Measurements from ENCODE around the gene PLIN3. TPM values are rescaled to one million over a fixed set of nuclear protein-coding genes. Genes with fewer than 3 reads are reported as not detected.
"Not testable (repeated sequence)": the region's sequence is repeated elsewhere in the genome, so short reads cannot be mapped to it uniquely, and the experiment has no call there.

PLIN3 gene
- total and polyA plus RNA-seq, 4 experiments from 2014 or later = 16.0 to 50.1 (median 24.2) TPM

DNA sequence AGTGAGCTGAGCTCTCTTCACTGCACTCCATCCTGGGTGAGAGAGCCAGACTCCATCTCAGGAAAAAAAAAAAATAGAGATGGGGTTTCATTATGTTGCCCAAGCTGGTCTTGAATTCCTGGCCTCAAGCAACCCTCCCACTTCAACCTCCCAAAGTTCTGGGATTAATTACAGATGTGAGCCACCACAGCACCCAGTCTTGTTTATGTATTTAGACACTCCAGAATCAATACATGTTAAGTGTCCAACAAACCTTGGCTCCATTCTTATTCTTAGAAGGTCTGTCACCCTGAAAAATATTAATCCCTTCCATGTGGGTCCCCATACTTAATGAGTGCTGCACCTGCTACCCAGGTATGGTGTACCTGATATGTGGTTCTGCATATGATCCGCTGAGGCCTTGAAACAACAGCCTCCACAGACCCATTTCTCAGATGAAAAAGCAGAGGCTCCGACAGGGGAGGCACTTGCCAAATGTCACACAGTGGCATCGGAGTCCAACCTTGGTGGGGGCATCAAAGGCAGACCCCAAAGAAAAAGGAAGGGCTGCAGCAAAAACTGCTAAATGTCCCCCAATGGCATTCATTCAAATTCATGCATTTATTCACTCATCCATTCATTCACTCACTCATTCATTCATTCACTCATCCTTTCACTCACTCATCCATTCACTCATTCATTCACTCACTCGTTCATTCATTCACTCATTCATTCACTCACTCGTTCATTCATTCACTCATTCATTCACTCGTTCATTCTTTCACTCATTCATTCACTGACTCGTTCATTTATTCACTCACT lies 52.6 kb downstream of the PLIN3 start:
- H3K27ac ChIP-seq (ENCODE audit: low read depth, low read length) = no peak overlapping the region
- DNase-seq = no peak
- no peak overlapping the region for H3K4me3 ChIP-seq (ENCODE audit: low read length in 2 of 2)
- intact Hi-C loops (cut with micrococcal nuclease) = loop anchor here (1.0 kb wide), 1 partner anchor 24 kb away; the partner anchor contains the start of gene FEM1A
- H3K27me3 ChIP-seq (ENCODE audit: insufficient read depth, low read length) = no peaks in the 10 kb centered on the region
- Mint-ChIP-seq H3K9me3 (peaks cover 0 to 1% (median 0%) of the 10 kb centered on the region in 8 donors), H3K4me3 (peak overlapping the region in 3 of 8 donors; percentile 78 to 85 (median 78)), H3K36me3 (peaks cover 7 to 20% of the 10 kb centered on the region in 2 donors), H3K27me3 (no peaks in the 10 kb centered on the region), H3K27ac (peak overlapping the region in 4 of 7 donors; percentile 66 to 94 (median 92)), H3K4me1 (peaks cover 9 to 22% (median 13%) of the 10 kb centered on the region in 4 donors)
- POLR2A ChIA-PET (ENCODE audit: partially characterized antibody) = no interaction called here
- CTCF ChIA-PET (ENCODE audit: partially characterized antibody) = interaction anchor here (2.1 to 12.3 kb wide), 4 partner anchors 10 to 37 kb away, joined by 7 to 396 read pairs (median 74); partner anchors contain the start of genes FEM1A and TICAM1
- peaks cover 4% of the 10 kb centered on the region for H3K36me3 ChIP-seq (ENCODE audit: insufficient read depth, low read length)
- no peaks in the 10 kb centered on the region for H3K9me3 ChIP-seq (ENCODE audit: control insufficient read depth in 1 of 2, low read length in 2 of 2)
- peaks cover 8% of the 10 kb centered on the region for H3K4me1 ChIP-seq (ENCODE audit: insufficient read depth, low read length)

DNA sequence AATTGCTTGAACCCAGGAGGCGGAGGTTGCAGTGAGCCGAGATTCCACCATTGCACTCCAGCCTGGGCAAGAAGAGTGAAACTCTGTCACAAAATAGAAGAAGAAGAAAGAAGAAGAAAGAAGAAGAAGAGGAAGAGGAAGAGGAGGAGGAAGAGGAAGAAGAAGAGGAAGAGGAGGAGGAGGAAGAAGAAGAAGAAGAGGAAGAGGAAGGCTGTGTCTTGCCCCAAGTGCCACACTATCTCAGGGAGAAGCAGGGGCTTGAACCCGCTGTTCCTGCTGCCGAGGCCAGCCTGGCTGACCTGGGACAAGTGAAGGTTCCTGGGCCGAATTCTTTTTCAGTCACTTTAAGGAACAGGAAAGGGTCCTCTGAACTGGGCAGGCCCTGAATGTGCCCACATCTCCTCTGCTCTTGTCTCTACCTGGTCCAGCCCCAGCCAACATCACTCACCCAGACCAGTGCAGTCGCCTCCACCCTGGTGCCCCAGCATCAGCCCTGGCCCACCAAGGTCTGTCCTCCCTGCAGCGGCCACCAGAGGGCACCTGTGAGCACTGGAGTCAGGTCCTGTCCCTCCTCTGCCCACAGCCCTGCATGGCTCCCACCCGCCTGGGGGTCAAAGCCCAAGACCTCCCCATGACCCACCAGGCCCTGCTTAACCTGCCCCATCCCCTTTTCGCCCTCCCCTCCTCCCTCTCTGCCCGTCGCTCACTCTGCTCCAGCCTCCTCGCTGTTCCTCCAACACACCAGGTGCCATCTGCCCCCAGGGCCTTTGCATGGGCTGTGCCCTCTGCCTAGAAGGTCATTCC lies 55.9 kb downstream of the PLIN3 start:
- no peak overlapping the region for H3K4me3 ChIP-seq (ENCODE audit: low read length in 2 of 2)
- no peaks in the 10 kb centered on the region for H3K9me3 ChIP-seq (ENCODE audit: control insufficient read depth in 1 of 2, low read length in 2 of 2)
- Mint-ChIP-seq H3K36me3 (peaks cover 2 to 3% of the 10 kb centered on the region in 2 donors), H3K27ac (peak overlapping the region in 3 of 7 donors; percentile 25 to 83 (median 57)), H3K27me3 (no peaks in the 10 kb centered on the region), H3K4me3 (peak overlapping the region in 2 of 8 donors; percentile 3 to 20), H3K4me1 (peaks cover 12 to 25% (median 14%) of the 10 kb centered on the region in 4 donors), H3K9me3 (peaks cover 0 to 1% (median 0%) of the 10 kb centered on the region in 8 donors)
- POLR2A ChIA-PET (ENCODE audit: partially characterized antibody) = interaction anchor here (1.5 to 1.6 kb wide), 2 partner anchors 40 to 100 kb away, joined by 3 to 6 read pairs; no protein-coding TSS in a partner anchor
- peaks cover 8% of the 10 kb centered on the region for H3K4me1 ChIP-seq (ENCODE audit: insufficient read depth, low read length)
- no peaks in the 10 kb centered on the region for H3K27me3 ChIP-seq (ENCODE audit: insufficient read depth, low read length)
- CTCF ChIA-PET (ENCODE audit: partially characterized antibody) = interaction anchor here (0.6 to 12.3 kb wide), 14 partner anchors 15 to 222 kb away, joined by 3 to 396 read pairs (median 8); partner anchors contain the start of genes KDM4B, PLIN3 and TICAM1
- peak; percentile 74 to 84 (median 77) for DNase-seq
- intact Hi-C loops (cut with micrococcal nuclease) = loop anchor here (1.0 kb wide), 2 partner anchors 20 to 100 kb away; partner anchors contain the start of gene TICAM1
- H3K36me3 ChIP-seq (ENCODE audit: insufficient read depth, low read length) = peaks cover 1% of the 10 kb centered on the region
- no peak overlapping the region for H3K27ac ChIP-seq (ENCODE audit: low read depth, low read length)

DNA sequence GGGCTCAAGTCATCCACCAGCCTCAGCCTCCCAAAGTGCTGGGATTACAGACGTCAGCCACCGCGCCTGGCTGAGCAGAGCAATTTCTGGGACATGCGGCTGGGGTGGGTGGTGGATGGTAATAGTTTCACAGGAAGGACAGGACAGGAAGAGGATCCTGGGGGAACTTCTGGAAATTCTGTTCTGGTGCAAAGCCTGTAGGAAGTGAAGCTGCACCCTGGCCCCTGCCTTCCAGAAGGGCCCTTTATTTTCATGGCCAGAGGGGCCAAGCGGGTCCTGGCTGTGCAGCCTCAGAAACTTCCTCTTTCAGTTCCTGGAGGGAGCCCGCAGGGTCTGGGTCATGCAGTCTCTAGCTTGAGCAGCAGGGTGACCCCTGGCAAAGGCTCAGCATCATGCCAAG lies 60.3 kb downstream of the PLIN3 start:
- Mint-ChIP-seq H3K27ac (no peak overlapping the region), H3K27me3 (no peaks in the 10 kb centered on the region), H3K9me3 (no peaks in the 10 kb centered on the region), H3K36me3 (no peaks in the 10 kb centered on the region), H3K4me1 (peaks cover 0 to 11% (median 6%) of the 10 kb centered on the region in 4 donors), H3K4me3 (no peak overlapping the region)
- no peak for DNase-seq
- H3K9me3 ChIP-seq (ENCODE audit: control insufficient read depth in 1 of 2, low read length in 2 of 2) = no peaks in the 10 kb centered on the region
- ChIA-PET CTCF (ENCODE audit: partially characterized antibody) (interaction anchor here (1.6 to 12.3 kb wide), 3 partner anchors 9 to 106 kb away, joined by 4 to 396 read pairs (median 48); no protein-coding TSS in a partner anchor), POLR2A (ENCODE audit: partially characterized antibody) (no interaction called here)
- H3K4me1 ChIP-seq (ENCODE audit: insufficient read depth, low read length) = no peaks in the 10 kb centered on the region
- H3K27me3 ChIP-seq (ENCODE audit: insufficient read depth, low read length) = no peaks in the 10 kb centered on the region
- no peak overlapping the region for H3K4me3 ChIP-seq (ENCODE audit: low read length in 2 of 2)
- no peak overlapping the region for H3K27ac ChIP-seq (ENCODE audit: low read depth, low read length)
- intact Hi-C loops (cut with micrococcal nuclease) = no loop called here
- no peaks in the 10 kb centered on the region for H3K36me3 ChIP-seq (ENCODE audit: insufficient read depth, low read length)

DNA sequence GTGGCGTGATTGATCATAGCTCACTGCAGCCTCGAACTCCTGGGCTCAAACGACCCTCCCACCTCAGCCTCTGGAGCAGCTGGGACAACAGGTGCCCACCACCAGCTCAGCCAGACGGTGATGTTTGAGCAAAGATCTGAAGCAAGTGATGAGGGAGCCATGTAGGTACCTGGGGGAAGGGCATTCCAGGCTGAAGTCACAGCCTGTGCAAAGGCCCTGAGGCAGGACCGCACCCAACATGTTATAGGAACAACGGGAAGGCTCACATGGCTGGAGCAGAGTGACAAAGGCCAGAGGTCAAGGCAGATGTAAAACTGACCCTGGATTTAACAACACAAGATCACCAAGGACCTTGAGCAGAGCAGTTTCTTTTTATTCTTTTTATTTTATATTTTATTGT lies 61.1 kb downstream of the PLIN3 start:
- ChIA-PET POLR2A (ENCODE audit: partially characterized antibody) (no interaction called here), CTCF (ENCODE audit: partially characterized antibody) (interaction anchor here (1.2 to 12.3 kb wide), 3 partner anchors 45 to 107 kb away, joined by 3 to 396 read pairs (median 4); no protein-coding TSS in a partner anchor)
- Histone ChIP-seq H3K4me1 (ENCODE audit: insufficient read depth, low read length) (no peaks in the 10 kb centered on the region), H3K4me3 (ENCODE audit: low read length in 2 of 2) (no peak overlapping the region), H3K9me3 (ENCODE audit: control insufficient read depth in 1 of 2, low read length in 2 of 2) (no peaks in the 10 kb centered on the region), H3K36me3 (ENCODE audit: insufficient read depth, low read length) (no peaks in the 10 kb centered on the region), H3K27me3 (ENCODE audit: insufficient read depth, low read length) (no peaks in the 10 kb centered on the region), H3K27ac (ENCODE audit: low read depth, low read length) (no peak overlapping the region)
- Mint-ChIP-seq H3K4me1 (peaks cover 0 to 5% (median 4%) of the 10 kb centered on the region in 4 donors), H3K4me3 (peak overlapping the region in 1 of 8 donors; percentile 42), H3K9me3 (no peaks in the 10 kb centered on the region), H3K27me3 (no peaks in the 10 kb centered on the region), H3K27ac (no peak overlapping the region), H3K36me3 (no peaks in the 10 kb centered on the region)
- DNase-seq = no peak
- intact Hi-C loops (cut with micrococcal nuclease) = no loop called here

DNA sequence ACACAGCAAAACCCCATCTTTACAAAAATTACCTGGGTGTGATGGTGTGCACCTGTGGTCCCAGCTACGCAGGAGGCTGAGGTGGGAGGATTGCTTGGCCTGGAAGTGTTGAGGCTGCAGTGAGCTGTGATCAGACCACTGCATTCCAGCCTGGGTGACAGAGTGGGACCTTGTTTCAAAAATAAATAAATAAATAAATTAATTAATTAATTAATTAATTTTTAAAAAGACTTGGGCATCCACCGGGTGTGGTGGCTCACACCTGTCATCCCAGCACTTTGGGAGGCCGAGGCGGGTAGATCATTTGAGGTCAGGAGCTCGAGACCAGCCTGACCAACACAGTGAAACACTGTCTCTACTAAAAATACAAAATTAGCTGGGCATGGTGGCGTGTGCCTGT lies 62.3 kb downstream of the PLIN3 start:
- H3K4me3 ChIP-seq (ENCODE audit: low read length in 2 of 2); intact Hi-C loops (cut with micrococcal nuclease); H3K4me1 Mint-ChIP-seq; H3K4me1 ChIP-seq (ENCODE audit: insufficient read depth, low read length); H3K27me3 Mint-ChIP-seq; H3K4me3 Mint-ChIP-seq; H3K27ac ChIP-seq (ENCODE audit: low read depth, low read length); H3K27ac Mint-ChIP-seq; H3K36me3 ChIP-seq (ENCODE audit: insufficient read depth, low read length); H3K36me3 Mint-ChIP-seq; DNase-seq; H3K9me3 Mint-ChIP-seq; H3K27me3 ChIP-seq (ENCODE audit: insufficient read depth, low read length); H3K9me3 ChIP-seq (ENCODE audit: control insufficient read depth in 1 of 2, low read length in 2 of 2): not testable (repeated sequence)
- ChIA-PET CTCF (ENCODE audit: partially characterized antibody) (interaction anchor here (0.7 to 12.3 kb wide), 11 partner anchors 8 to 162 kb away, joined by 3 to 396 read pairs (median 3); partner anchors contain the start of genes FEM1A and TICAM1), POLR2A (ENCODE audit: partially characterized antibody) (interaction anchor here (0.6 kb wide), 1 partner anchor 50 kb away, joined by 3 read pairs; no protein-coding TSS in a partner anchor)

DNA sequence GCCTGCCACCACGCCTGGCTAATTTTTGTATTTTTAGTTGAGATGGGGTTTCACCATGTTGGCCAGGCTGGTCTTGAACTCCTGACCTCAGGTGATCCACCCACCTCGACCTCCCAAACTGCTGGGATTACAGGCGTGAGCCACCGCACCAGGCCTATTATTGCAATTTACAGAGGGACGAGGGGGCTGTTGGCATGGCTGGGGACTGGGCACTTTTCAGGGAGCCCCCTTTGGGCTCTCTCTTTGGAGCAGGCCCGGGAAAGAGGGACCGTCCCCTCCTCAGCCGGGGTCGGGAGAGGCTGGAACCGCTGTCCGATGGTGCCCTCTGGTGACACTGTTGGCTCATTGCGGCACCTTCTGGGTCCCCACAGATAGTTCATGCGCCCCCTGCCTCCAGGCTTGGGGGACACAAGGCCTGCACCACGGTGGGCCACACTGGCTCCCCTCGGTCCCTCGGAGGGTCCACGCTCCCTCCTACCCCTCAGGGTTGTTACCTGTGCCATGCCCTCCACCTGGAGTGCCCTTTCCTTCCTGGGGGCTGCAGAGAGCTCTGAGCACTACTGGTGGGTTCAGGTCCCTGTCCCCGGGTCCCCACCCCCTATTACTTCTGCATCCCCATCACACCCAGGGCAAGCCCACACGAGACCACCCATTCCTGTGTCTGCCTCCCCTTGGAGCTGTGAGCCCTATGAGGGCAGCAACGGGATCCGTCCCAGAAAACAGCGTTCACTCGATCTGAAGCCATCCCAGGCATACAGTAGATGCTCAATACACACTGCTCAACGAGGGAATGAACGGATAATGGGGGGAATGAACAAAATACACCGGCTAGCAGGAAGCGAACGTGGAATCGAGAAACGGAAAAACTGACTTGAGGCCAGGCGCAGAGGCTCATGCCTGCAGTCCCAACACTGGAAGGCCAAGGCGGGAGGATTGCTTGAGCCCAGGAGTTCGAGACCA lies 63.5 kb downstream of the PLIN3 start:
- ChIA-PET CTCF (ENCODE audit: partially characterized antibody) (interaction anchor here (1.1 to 12.3 kb wide), 5 partner anchors 10 to 108 kb away, joined by 3 to 396 read pairs (median 7); partner anchors contain the start of gene FEM1A), POLR2A (ENCODE audit: partially characterized antibody) (no interaction called here)
- no peaks in the 10 kb centered on the region for H3K4me1 ChIP-seq (ENCODE audit: insufficient read depth, low read length)
- no peak overlapping the region for H3K27ac ChIP-seq (ENCODE audit: low read depth, low read length)
- peak overlapping the region in 1 of 7 donors; percentile 75 for H3K27ac Mint-ChIP-seq
- no peaks in the 10 kb centered on the region for H3K9me3 ChIP-seq (ENCODE audit: control insufficient read depth in 1 of 2, low read length in 2 of 2)
- peak; percentile 46 to 60 (median 52) for DNase-seq
- H3K36me3 ChIP-seq (ENCODE audit: insufficient read depth, low read length) = no peaks in the 10 kb centered on the region
- no peak overlapping the region for H3K4me3 ChIP-seq (ENCODE audit: low read length in 2 of 2)
- H3K4me1 Mint-ChIP-seq = peaks cover 0 to 1% (median 0%) of the 10 kb centered on the region in 4 donors
- H3K27me3 ChIP-seq (ENCODE audit: insufficient read depth, low read length) = no peaks in the 10 kb centered on the region
- intact Hi-C loops (cut with micrococcal nuclease) = loop anchor here (1.0 kb wide), 1 partner anchor 72 kb away; no protein-coding TSS in a partner anchor
- peaks cover 0 to 2% of the 10 kb centered on the region in 2 donors for H3K36me3 Mint-ChIP-seq
- H3K4me3 Mint-ChIP-seq = peak overlapping the region in 1 of 8 donors; percentile 52
- no peaks in the 10 kb centered on the region for H3K9me3 Mint-ChIP-seq
- H3K27me3 Mint-ChIP-seq = no peaks in the 10 kb centered on the region
